Fibroblast of skin of left quadriceps (primary cell): ENCODE data around the gene TMEM44.
"Not testable (repeated sequence)": the region's sequence is repeated elsewhere in the genome, so short reads cannot be mapped to it uniquely, and the experiment has no call there.

Source experiments
- DNase-seq, 2 experiments: peaks; one replicate each; pipeline ENCODE4 v3.0.0-alpha.2; 2013; ENCODE audit warnings: low read depth in 2 of 2

Gene TMEM44

DNA sequence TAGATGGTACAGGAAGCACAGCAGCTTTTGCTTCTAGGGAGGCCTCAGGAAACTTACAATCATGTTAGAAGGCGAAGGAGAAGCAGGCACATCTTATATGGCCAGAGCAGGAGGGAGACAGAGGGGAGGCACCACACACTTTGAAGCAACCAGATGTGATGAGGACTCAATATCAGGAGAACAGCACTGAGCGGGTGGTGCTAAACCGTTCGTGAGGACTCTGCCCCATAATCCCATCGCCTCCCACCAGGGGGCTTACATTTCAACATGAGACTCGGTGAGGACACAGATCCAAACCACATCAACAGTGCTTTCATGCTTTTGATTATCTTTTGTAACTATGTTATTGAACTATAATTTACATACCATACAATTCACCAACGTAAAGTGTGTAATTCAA, 7.6 kb upstream of the TMEM44 start:
- no peak for DNase-seq

DNA sequence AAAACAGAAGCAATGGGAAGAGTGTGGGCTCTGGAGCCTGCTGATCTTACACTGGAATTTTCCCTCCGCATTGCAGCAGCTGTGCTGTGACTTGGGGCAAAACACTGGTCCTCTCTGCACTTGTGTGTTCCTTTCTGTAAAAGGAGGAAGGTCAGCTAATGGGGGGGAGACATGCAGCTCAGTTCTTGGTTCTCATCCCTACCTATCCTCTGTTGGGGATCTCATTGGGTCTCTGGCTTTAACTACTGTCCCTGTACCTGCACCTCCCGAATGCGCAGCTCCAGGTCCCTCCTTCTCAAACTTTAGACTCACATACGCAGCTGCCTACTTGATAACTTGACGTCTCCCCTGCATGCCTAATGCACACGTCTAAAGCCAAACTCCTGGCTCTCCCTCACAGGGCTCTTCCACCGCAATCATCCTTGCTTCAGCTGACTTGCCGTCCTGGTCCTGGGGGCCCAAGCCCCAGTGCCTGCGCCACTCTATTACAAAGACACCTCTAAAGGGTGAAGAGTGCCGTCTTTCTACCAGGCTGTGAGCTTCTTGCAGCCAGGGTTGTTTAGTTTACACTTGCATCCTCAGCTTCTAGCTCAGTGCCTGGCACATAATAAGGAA, 5.9 kb upstream of the TMEM44 start:
- DNase-seq: no peak

DNA sequence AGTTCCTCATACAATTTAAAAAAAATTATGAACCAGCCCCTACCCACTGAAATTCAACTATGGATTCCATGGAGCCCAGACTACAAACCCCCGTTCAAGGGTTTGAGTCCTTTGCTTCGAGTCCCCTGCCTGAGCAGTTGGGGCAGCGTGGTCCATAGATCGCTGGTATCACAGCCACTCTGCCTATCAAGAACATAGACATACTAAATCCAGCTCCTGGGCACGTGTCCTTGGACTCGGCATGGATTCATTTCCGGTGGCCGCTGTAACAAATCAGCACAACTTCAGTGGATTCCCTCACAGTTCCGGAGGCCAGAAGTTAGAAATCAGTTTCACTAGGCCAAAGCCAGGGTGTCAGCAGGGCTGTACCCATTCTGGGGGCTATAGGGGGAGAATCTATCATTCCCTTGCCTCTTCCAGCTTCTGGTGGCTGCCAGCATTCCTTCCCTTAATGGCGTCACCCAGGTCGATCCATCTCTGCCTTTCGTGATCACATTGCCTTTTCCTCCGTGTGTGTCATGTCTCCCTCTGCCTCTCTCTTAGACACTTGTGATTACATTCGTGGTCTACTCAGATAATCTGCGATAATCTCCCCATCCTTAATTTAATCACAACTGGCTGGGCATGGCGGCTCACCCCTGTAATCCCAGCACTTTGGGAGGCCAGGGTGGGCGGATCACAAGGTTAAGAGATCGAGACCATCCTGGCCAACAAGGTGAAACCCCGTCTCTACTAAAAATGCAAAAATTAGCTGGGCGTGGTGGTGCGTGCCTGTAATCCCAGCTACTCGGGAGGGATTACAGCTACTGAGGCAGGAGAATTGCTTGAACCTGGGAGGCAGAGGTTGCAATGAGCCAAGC, 4.6 kb upstream of the TMEM44 start:
- DNase-seq: no peak

DNA sequence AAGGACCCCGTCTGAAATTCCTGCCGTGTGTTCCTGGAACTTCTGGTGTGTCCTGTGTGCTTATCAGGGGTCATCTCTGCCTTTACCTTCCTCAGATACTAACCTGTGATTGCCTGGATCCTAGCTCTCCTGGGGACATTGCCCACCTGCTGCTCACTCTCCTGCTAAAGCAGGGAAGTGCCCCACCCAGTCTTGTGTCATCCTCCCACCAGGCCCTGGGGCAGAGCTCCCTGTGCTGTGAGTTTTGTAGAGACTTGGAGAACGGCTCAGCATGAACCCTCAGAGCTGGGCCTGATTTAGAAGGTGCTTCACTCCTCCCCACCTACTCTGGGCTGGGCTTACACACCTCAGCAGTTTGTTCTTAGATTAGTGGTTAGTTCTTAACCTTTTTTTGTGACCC, 3.8 kb upstream of the TMEM44 start:
- no peak for DNase-seq

DNA sequence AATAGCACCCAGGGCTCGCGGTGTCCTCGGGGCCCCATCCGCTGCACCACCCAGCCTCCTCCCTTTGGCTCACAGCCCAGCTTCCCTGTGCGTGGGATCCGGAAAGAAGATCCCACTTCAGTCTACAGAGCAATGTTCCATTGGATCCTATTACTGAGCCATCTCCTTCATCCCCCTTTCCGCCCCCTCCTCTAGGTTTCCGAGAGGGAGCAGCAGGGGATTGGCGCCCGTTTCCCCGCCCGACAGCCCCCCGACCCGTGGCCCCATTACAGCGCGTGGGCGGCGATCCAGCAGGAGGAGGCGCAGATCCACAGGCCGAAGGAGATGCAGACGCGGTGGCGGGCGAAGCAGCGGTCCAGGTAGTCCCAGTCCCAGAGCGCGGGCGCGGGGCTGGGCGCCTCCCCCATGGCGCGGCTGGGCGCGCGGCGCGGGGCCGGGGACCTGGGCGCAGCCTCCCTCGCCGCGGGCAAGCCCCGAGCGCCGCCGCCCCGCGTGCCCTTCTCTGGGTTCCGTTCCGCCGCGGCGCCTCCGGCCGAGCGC, 340 bp downstream of the TMEM44 start:
- no peak for DNase-seq

DNA sequence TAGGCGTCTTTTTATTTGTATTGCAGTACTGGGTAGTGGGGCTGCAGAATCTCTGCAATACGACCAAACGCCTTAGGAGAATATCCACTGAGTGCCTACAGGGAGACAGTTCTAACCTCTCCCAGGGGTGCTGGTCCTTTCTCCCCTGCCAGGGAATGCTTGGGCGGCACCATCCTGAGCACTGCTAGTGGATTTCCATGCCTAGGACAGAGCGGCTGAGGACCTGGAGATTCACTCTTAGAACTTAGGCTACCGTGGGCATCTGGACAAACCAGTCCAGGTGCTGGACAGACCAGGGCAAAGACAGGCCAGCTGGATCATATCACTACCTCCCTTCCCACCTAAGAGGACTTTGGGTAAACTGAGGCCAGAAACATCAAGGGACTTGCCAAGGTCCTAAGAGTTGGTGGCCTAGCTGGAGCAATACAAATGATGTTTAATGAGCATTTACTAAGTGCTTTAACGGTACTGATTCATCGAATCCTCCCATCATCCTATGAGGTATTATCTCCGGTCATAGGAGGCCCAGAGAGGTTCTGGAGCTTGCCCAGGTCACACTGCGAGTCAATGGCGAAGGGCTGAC, 902 bp downstream of the TMEM44 start:
- no peak for DNase-seq

DNA sequence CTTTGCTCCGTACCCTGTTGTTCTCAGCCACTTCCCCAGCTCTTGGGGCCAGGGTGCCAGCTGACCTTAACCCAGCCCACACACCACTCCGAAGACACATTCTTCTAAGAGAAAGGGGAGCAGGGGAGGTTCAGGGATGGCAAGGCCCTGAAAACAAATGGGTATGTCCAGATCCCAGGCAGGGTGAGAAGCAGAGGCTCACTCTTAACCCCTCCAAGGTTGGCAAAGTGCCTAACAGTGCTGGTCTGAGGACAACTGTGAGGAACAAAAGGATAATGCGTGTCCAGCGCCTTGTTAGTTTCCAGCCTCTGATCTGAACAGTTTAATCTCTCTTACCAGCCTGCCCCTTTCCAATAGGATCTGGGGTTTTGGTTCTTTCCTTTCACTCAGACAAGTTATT, 1.5 kb downstream of the TMEM44 start:
- no peak for DNase-seq

DNA sequence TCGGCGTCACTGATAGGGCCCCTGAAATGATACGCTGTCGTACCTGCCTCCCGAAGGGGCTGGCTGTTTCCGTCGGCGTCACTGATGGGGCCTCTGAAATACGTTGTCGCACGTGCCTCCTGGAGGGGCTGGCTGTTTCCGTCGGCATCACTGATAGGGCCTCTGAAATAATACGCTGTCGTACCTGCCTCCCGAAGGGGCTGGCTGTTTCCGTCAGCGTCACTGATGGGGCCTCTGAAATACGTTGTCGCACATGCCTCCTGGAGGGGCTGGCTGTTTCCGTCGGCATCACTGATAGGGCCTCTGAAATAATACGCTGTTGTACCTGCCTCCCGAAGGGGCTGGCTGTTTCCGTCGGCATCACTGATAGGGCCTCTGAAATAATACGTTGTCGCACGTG, 2.5 kb downstream of the TMEM44 start:
- DNase-seq: not testable (repeated sequence)

DNA sequence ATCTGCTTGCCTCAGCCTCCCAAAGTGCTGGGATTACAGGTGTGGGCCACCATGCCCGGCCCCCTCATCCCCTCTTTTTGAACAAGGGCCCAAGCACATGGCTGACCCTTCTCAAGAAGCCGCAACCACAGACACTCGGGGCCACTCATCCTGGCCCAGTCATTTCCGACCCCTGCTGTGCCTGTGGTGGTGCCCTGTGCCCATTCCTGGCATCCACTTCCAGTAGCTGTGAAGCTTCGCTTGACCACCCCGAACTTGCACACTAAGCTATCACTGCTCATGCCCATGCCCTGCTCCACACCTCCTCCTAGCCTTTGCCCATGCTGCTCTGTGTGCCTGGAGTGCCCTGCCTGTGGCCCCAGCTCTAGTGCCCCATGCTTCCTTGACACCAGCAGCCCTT, 8.3 kb downstream of the TMEM44 start:
- DNase-seq: no peak

DNA sequence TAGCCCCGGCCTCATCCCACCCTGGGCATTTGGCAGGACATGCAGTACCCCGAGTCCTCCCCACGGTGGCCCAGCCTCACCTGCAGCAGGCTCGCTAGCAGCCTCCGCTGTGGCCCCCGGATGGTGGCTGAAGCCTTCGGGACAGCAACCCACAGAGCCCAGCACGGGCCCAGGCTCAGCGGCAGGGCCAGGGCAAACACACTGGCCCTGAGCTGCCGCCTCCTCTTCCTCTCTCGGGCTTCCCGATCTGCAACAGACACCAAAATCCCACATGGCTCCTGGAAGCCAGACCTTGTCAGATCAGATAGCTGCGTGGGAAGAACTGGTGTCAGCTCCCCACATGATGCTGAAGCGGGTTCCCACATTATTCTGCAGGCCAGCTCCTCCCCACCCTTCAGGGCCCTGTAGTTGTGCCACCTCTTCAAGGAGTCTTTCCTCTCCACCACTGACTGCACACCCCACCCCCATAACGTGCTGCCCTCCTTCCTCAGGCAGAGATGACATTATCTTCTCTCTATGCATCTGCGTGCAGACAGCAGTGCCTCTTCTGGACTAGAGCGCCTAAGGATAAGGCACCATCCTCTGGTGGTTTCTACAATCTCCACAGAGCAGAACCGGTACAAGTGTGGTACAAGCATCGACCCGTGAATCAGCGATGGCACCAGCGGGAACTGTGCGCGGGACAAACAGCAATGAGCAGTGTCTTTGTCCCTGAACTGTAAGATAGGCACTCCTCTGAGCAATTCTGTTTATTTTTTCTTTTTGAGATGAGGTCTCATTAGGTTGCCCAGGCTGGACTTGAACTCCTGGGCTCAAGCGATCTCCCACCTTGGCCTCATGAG, 9.5 kb downstream of the TMEM44 start:
- no peak for DNase-seq

DNA sequence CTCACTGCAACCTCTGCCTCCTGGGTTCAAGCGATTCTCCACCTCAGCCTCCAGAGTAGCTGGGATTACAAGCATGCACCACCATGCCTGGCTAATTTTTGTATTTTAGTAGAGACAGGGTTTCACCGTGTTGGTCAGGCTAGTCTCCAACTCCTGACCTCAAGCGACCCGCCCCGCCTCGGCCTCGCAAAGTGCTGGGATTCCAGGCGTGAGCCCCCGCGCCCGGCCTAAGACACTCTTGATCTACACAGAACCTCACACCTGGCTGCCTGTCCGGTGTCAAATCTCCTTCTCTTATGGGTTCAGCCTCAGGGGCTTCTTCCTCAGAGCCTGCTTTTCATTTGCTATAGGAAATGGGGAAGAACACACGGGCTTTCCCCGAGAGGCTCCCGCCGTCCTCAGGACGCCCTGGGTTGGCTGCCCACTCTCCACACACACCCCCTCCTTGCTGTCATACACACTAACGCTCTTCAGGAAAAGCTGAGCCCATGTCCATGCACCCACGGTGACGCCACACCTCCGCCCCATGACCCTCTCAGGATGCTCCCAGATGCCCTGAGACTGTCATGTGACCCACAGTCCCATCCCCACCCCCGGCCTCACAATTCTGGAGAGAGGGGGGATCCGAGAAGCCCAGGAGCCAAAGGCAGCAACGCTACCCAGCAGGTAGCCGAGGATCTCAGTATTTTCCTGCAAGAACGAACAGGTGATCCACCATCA, 10.4 kb downstream of the TMEM44 start:
- no peak for DNase-seq

DNA sequence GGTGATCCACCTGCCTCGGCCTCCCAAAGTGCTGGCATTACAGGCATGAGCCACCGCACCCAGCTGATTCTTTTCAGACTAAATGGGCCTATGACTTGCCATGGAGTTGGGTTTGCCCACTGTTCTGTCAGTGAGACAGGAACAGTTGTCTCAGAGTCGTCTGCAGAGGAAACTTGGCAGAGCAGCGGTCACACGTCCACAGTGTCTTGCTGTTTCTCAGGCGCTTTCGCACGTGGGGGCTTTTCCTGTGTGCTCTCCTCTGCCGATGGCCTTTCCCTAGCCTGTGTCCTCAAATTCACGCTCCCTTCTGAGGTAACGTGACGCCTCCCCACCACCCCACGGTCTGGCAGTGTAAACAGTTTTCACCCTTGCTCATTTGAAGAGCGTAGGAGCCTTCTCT, 11.3 kb downstream of the TMEM44 start:
- DNase-seq: no peak

DNA sequence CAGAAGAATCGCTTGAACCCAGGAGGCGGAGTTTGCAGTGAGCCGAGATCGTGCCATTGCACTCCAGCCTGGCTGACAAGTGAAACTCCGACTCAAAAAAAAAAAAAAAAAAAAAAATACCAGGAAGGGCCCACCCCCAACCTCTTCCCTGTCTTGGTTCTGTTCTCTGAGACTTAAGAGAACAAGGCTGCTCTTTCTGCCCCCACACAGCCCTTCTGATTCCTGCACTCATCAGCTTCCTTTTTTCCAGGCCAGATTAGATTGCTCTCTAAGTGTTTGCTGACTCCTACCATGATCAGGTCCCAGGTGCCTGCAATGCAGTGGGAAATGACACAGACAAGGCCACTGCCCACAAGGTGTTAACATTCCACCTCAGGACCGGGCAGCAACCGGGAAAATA, 13.0 kb downstream of the TMEM44 start:
- no peak for DNase-seq

DNA sequence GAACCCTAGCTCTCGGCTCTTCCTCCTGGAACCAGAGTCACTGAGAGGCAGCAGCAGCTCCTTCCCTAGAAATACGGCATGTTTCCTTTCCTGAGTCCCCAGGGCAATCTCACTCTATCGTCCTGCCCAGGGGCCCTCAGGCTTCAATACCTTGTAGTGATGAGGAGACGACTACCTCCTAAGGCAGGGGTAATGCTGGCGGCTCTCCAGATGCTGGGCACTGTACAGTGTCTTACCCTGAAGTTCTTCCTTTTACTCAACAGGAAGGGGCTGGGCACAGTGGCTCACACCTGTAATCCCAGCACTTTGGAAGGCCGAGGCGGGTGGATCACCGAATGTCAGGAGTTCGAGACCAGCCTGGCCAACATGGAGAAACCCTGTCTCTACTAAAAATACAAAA, 13.5 kb downstream of the TMEM44 start:
- DNase-seq: no peak

DNA sequence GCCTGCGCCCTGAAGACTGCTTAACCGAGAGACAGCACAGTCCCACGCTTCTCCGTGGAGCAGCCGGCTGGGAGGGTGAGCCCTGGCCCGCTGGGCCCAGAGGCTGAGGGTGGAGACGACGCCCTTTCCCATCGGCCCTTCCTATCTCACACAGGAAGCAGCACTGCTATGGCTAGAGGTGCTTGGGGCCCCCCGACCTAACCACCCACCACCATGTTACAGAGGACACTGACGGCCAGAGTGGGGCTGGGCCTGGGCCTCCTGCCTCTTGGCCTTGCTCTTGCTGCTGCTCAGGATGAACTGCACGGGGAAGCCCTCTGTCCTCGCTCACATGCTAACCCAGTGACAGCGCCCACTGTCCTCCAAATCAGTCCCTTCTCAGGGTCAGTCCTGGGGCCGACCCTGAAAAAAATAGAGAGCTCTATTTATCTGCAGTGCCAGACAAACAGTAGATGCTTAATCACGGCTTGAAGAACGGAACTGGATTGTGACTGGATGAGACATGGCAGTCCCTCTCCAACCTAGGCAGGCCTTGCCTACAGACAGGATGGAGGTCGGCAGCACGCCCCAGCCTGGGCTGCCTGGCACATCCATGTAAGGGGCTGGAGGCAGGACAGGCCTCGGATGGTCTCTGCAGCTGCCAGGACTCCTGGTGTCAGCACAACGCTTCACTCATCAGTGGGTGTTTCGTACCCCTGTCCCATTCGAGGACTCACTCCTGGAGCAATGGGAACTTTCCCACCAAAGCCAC, 14.2 kb downstream of the TMEM44 start:
- DNase-seq: no peak

DNA sequence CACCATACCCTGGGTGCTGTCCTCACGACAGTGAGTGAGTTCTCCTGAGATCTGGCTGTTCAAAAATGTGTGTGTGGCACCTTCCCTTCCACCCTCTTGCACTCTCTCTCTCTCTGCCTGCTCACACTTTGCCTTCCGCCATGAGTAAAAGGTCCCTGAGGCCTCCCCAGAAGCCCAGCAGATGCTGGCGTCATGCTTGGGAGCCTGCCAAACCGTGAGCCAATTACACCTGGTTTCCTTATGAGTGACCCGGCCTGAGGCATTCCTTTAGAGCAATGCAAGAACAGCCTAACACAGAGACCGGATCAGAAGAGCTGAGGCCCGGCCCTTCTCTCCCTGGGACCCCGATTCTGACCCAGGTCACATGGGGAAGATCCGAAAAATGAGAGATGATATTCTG, 15.4 kb downstream of the TMEM44 start:
- no peak for DNase-seq

DNA sequence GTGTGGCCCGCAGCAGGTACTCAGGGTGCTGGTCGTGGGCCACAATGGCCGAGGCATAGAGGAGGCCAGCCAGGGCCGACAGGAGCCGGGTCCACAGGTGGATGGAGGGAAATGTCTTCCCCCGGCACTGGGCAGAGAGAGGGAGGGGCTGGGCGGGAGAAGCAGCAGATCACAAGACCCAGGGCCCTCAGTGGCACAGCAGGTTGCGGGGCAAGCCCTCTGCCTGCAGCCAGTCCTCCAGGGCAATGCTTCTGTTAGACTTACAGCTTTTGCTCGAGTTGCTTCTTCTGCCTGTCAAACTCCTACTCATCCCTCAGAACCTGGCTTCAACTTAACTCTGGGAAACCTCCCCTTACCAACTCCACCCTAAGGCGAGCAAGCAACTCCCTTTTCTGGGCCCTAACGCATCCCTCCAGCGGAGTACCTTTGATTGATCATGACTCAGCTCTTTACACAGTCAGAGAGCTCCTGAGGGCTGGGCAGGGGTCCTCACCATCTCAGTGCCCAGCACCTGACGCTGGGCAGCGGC, 16.0 kb downstream of the TMEM44 start:
- no peak for DNase-seq

DNA sequence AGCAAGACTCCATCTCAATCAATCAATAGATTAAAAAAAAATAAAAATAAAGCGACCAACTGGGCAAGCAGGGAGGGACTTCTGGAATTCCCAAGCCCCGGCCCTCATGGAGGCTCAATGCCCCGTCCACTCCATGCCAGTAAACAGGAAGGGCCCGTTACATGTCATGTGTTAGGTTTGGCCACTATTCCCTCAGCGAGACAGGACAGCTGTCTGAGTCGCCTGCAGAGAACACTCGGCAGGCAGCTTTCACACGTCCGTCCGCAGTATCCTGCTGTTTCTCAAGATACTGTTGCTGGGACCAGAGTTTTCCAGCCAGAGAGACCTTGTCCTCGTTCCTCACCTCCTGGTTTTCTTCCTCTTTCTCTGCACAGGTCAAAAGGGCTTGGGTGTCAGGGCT, 18.0 kb downstream of the TMEM44 start:
- no peak for DNase-seq

DNA sequence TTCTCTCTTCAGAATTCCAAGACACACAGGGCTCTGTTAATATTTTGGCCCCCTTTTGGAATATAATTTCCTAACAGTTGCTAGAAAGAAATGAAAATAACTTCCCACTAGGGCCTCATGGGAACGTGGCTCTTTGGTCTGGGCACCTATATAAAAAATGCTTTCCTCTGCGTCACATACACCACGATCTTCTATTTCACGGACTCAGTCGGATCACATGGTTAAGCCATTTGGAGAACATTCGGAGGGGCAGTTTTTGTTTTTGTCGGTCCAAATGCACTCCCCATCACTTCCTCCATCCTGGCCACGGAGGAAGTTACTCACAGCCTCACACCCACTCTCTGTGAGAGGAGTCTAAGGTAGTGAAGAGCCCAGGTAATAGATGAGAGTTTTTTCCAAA, 21.0 kb downstream of the TMEM44 start:
- no peak for DNase-seq

DNA sequence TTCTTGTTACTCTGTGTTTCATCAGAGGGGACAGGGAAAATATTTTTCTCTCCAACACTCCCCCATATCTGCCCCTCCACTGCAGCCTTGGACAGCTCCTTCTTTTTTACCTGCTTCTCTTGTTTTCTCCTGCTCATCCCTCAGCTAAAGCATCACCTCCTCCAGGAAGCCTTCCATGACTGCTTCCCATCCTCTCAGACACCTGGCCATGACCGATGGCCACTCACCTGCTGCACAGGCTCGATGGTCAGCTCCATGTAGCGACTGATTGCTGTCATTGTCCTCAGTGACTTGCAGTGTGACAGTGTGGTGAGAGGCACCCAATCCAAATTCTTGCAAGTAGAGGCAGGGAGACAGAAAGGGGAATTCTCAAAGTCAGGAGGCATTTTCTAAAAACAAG, 22.5 kb downstream of the TMEM44 start:
- DNase-seq: no peak
